Fibroblast of skin of abdomen (primary cell): ENCODE data around the gene MACROD1.

ENCODE experiments used
- DNase-seq: peaks from one replicate; pipeline ENCODE4 v3.0.0-alpha.2; 2013

The MACROD1 gene

DNA sequence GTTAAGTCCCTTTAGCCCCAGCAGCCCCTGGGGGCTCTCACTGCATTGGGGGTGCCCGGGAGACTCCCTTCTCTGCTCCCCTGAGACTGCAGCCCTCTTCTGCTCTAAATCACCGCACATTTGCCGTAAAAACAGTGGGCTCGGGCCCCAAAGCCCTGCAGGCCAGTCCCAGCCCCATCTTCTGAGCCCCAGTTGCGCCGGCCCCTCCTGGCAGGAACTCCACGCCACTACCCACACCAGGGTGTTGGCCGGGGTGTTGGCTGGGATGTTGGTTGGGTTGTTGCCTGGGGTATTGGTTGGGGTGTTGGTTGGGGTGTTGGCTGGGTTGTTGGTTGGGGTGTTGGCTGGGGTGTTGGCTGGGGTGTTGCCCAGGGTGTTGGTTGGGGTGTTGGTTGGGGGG lies 156.2 kb downstream of the MACROD1 start:
- DNase-seq, result no peak

- no peak for DNase-seq
Measured at GRCh38 chr11:64008914-64009633, 156.8 kb downstream of the MACROD1 start.

GRCh38 chr11:64008283-64008913 lies 157.5 kb downstream of the MACROD1 start:
- DNase-seq, result no peak

- peak; percentile 33 for DNase-seq
Measured at GRCh38 chr11:64007629-64008282, 158.2 kb downstream of the MACROD1 start.

- peak; percentile 37 for DNase-seq
Measured at GRCh38 chr11:64007160-64007628, 158.7 kb downstream of the MACROD1 start.

DNA sequence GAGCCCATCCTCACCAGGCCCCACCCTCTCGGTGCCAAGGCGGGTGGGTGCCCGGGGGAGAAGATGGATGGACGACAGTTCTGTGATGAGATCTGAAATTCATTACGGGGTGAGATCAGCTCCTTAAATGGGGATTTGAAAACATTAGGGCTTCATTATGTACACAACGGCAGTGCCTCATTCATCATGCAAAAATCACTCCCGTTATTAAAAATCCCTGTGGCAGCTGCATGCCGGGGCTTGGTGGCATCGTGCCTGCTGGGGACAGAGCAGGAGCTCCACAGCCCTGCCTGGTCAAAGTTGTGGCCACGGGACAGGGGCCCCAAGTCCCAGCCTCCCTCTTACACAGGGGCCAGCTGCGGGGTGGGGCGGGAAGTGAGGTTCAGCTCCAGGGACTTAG lies 159.5 kb downstream of the MACROD1 start:
- no peak for DNase-seq

DNA sequence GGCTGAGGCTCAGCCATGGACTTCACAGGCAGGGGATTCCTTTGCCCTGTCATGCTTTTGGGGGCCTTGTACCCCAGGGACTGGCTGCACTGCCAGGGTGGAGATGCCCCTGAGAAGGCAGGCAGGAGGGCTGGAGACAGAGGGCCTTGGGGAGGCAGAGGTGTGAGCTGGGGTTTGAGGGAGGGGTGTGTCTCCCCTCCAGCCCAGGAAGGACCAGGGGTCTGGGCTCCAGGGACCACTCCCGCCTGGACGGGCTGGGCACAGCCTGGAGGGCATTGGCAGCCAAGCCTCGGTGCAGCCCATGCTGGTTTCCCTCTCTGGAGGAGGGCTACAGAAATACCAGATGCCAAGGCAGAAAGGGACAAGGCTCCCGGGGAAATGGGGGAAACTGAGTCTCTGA lies 160.2 kb downstream of the MACROD1 start:
- DNase-seq, result no peak

DNA sequence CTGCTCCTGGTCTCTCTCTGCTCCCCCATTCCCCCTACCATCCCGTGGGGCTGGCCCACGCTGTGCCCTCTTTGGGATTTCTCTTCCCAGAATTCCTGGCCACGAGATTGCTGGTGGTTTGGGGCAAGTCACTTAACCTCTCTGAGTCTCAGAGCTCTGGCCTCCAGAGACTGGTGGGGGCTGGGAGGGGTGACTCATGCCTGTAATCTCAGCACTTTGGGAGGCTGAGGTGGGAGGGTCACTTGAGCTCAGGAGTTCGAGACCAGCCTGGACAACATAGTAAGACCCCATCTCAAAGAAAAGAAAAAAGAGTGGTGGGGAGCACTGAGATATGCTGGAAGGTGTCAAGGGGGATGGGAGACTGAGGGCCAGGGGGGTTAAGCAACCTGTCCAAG lies 161.3 kb downstream of the MACROD1 start:
- DNase-seq, result no peak

- DNase-seq, result no peak
Measured at GRCh38 chr11:64003807-64004589, 161.9 kb downstream of the MACROD1 start.

DNA sequence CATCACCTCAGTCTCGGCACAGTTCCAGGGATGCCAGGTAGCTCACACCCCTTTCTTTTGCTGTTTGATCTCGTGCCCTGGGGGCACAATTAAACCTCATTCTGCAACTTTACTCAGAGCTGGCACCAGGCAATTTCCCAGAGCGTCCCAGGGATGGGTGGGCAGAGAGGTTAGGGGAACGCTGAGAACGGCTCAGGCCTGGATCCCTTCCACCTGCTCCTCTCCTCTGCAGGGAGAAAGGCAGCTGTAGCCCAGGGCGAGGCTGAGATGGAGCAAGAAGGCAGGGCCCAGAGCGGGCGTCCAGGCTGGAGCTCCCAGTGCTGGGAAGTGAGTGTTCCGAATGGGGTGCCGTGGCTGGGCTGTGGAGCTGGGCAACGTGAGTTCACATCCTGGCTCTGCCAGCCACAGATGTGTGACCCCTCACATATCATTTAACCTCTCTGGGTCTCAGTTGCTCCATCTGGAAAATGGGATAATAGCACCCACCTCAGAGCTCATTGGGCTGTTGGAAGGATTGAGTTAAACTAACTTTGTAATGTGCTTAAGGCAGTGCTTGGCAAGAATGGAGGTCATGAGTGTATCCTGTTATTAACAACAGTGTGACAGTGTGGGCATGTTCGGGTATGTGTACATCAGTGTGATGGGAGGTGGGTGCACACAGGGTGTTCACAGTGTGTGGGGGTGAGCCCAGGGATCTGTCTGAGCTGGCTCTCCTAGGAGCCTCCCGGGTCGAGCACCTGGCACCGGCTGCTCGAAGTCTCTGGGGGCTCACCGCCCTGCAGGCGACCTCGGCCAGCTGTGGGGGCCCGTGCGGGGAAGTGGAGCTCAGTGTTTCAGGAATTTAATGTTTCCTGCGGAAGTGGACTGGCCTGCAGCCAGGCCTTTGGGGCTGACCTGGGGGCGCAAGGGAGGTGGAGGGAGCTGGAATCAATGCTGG lies 164.2 kb downstream of the MACROD1 start:
- peak; percentile 36 for DNase-seq

DNA sequence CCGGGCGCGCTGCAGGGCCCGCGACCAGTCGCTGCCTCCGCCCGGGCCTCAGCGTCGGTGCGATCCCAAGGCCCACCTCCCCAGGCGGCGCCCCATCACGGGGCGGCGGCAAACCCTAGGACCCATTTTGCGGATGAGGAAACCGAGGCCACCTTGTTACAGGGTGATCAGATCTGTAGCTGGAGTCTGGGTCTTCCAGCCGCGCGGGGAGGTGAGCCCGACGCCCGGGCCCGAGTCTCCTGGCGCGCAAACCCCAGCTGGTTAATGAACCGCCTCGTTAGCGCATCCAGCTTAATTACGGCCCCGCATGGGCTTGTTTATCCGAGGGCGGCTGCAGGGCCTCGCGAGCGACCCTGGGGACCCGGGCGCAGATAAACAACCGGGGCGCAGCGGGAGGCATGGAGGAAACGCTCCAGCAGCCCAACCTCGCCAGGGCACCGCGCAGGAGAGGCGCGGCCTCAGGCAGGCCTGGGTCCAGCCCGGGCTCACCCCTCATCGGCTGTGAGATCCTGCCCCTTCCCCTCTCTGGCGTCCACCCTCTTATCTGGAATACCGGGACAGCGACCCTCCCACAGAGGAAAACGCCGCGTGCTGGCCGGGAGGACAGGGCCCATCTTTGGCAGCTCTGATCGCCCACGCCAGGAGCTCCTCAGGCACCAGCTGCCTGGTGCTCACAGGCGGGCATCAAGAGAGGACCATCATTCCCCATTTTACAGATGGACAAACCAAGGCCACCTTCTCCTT lies 165.0 kb downstream of the MACROD1 start:
- DNase-seq, result no peak

DNA sequence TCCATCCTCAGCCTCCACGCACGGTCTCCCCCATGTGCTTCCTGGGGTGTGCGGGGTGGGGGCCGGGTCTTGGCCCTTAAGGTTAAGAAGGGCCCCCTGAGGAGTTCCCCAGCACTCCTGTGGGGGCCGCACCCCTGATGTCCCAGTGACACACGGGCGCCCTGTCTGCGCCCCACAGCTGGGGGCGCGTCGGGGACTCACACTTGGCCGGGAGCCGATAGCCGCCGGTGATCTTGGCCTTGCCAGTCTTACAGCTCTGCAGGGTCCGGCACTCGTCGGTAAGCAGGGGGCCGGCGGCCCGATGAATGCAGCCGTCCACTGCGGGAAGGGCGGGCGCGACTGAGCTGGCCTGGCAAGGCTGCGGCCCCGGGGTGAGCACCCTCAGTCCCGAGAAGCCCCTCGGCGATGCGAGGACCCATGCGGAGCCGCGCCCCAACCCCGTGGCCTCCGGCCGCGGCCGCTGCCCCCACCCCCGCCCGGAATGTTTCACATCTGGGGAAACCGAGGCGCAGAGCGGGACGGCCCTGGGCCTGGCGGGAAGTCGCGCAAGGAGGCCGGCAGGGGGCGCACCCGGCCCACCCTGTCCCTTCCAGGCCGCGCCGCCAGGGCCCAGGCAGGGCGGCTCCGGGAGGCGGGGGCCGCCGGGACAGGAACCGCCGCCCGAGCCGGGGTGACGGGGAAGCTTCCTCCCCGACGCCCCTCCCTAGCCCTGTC lies 165.7 kb downstream of the MACROD1 start:
- DNase-seq, result peak; percentile 69

DNA sequence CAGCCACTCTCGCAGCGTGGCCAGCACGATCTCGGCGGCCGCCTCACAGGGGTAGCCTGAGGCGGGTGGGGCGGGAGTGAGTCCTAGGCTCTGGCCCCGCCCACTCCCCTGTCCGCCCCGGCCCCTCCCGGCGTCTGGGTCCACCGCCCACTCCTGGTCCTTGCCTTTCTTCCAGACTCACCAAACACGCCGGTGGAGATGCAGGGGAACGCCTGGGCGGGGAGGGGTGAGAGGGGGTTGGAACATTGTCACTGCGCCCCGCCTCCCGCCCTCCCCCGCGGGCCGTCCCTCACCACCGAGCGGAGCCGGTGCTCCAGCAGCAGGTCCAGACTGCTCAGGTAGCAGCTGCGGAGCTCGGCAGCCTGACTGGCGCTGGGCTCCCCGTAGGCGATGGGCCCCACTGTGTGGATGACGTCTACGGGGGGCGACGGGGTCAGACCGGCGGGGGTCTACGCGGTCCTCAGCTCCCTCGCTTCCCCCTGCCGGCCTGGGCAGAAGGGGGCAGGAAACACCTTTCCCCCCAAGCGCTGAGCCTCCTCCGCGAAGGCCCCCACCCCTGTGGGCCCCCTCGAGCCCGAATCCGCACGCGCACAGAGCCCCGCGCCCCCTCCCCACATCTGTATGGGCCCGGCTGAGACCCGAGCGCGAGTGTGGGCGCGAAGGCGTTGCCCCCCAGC lies 166.4 kb downstream of the MACROD1 start:
- DNase-seq, result peak; percentile 46

- DNase-seq, result no peak
Measured at GRCh38 chr11:63998558-63999348, 167.2 kb downstream of the MACROD1 start.

DNA sequence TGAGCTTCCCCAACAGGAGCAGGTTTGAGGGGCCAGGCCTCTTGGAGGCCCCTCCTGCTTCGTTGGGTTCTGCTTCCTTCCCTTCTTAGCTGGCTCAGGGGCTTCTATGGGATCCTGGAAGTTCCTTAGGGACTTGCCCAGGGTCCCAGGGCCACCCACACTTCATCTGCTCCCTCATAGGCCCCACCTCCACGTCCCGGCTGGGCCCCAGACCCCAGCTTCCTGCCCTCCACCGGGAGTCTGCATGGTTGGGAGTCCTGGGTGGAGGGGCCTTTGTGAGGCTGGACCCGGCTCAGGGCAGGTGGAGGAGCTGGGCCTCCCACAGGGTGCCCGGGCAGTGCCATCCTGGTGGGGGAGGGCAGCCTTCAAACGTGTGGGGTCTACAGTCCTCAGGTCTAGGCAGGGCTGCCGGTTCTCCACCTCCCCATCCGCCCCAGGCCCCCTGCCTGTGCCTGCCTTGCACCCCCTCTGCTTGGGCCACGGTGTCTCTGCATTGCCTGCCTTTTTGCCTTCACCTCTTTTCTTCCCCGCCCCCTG lies 168.0 kb downstream of the MACROD1 start:
- DNase-seq, result no peak

GRCh38 chr11:63997104-63997700 lies 168.7 kb downstream of the MACROD1 start:
- DNase-seq, result no peak

- no peak for DNase-seq
Measured at GRCh38 chr11:63996512-63996911, 169.4 kb downstream of the MACROD1 start.

- no peak for DNase-seq
Measured at GRCh38 chr11:63993993-63994392, 171.9 kb downstream of the MACROD1 start.
